Astrocyte (in vitro differentiated cells and primary cell): ENCODE measurements around the gene TMOD3.

Experiments used
- EZH2 ChIP-seq: IDR thresholded peaks from 2 replicates; pipeline ENCODE4 v1.6.1; 2012; ENCODE audit warnings: mild to moderate bottlenecking, low read length, inconsistent platforms; ENCODE audit not compliant: insufficient read depth
- TF ChIP-seq, protein P1 (sequence below): IDR thresholded peaks from 2 replicates; pipeline ENCODE4 v1.5.1; 2011; ENCODE audit warnings: low read depth, mild to moderate bottlenecking, inconsistent platforms, low read length, moderate library complexity; ENCODE audit not compliant: insufficient read depth

DNA sequence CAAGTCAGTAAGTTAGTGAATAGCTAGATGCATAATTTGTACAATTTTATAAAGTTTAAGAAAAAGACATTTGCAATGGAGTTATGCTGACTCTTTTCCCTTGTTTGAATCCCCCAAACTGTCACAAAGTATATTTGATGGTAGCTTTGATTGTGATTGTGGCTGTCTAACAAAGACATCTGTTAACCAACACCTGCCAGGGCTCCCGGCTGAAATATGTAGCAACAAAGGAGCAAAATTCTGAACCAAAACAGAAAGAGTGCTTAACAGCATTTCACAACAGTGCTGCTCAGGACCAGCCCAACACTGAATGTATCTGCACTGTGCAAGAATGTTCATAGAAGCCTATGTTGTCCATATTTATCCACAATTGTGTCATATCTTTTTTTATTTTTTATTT lies 102.7 kb downstream of the TMOD3 start:
- TF ChIP-seq, protein P1, sequence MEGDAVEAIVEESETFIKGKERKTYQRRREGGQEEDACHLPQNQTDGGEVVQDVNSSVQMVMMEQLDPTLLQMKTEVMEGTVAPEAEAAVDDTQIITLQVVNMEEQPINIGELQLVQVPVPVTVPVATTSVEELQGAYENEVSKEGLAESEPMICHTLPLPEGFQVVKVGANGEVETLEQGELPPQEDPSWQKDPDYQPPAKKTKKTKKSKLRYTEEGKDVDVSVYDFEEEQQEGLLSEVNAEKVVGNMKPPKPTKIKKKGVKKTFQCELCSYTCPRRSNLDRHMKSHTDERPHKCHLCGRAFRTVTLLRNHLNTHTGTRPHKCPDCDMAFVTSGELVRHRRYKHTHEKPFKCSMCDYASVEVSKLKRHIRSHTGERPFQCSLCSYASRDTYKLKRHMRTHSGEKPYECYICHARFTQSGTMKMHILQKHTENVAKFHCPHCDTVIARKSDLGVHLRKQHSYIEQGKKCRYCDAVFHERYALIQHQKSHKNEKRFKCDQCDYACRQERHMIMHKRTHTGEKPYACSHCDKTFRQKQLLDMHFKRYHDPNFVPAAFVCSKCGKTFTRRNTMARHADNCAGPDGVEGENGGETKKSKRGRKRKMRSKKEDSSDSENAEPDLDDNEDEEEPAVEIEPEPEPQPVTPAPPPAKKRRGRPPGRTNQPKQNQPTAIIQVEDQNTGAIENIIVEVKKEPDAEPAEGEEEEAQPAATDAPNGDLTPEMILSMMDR = no peak
- no peak for TF ChIP-seq EZH2
